ENCODE results near the gene IFITM10. TPM values are rescaled to one million over a fixed set of nuclear protein-coding genes. Genes with fewer than 3 reads are reported as not detected.

IFITM10 gene
- total RNA-seq = 4.9 TPM

- H3K4me3 ChIP-seq = peak within 1 kb of the TSS in 1 of 2 donors; percentile 47
- no peak for DNase-seq (ENCODE audit: extremely low spot score in 2 of 2)
- peaks cover 0 to 29% of the 10 kb centered on the region in 2 donors for H3K36me3 ChIP-seq
- intact Hi-C loops (cut with DNase I) = no loop called here
- H3K27me3 ChIP-seq = no peaks in the 10 kb centered on the region
- peaks cover 58% of the 10 kb centered on the region for H3K4me1 ChIP-seq
- peak within 1 kb of the TSS; percentile 72 for H3K27ac ChIP-seq
- TF ChIP-seq POLR2AphosphoS5 (IDR thresholded peaks at IDR 0.05; ENCODE audit: insufficient read depth in 1 of 2, low read depth in 1 of 2) = no peak
- no peak for TF ChIP-seq POLR2A (IDR thresholded peaks at IDR 0.05)
- no peak for TF ChIP-seq CTCF (IDR thresholded peaks at IDR 0.05)
- H3K9me3 ChIP-seq = no peaks in the 10 kb centered on the region
Measured at GRCh38 chr11:1750481-1750839, at the start of gene IFITM10. Gene IFITM10 (minus strand): TSS chr11:1750595. CDS start chr11:1750442, 153 bp downstream.

DNA sequence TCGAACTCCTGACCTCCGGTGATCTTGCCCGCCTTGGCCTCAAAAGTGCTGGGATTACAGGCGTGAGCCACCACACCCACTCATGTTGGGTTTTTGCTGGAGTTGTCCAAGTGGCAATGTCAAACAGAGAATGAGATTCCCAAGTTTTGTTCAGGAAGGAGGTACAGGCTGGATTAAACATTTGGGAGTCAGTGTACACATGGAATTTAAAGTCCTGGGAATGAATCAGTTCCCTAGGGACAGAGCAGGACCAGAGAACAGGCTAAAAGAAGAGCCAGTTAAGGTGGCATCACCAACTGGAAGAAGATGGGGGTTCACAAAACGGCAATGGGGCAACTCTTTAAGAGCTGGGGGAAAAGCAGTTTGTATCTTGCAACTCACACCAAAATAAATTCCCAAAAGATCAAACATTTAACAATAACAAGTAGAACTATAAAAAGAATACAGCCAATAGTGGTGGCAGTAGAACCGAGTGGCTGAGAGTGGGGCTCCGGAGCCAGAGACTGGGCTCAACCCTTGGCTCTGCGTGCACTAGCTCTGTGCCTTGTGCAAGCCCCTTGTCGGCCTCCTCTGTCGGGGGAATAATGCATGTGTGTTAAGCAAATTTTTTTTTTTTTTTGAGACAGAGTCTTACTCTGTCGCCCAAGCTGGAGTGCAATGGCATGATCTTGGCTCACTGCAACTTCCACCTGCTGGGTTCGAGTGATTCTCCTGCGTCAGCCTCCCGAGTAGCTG lies 47.2 kb upstream of the IFITM10 start:
- no peaks in the 10 kb centered on the region for H3K27me3 ChIP-seq

DNA sequence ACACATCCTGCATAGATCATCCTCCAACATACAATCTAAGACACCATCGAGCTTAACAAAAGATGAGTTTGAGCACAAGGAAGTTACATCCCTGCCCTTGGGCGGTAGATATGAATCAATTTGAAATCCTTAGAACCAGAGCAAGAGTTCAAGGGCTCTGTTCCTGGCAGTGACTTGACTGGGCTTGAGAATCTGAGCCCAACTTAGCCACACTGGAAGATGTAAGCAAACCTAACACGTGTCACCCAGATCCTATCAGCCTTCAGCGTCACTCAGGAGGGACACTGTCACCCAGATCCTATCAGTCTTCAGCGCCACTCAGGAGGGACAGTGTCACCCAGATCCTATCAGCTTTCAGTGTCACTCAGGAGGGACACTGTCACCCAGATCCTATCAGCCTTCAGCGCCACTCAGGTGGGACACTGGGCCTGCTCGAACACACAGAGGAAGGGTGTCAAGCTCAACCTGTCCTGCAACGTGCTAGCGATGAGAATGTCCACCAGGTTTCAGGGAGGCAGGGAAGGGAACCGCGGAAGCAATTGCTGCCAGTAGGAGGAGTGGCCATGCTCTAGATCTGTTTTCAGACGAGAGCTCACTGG lies 46.1 kb upstream of the IFITM10 start:
- intact Hi-C loops (cut with DNase I) = no loop called here
- no peaks in the 10 kb centered on the region for H3K36me3 ChIP-seq
- DNase-seq (ENCODE audit: extremely low spot score in 2 of 2) = no peak
- no peak overlapping the region for H3K27ac ChIP-seq
- H3K4me1 ChIP-seq = peaks cover 3% of the 10 kb centered on the region
- no peaks in the 10 kb centered on the region for H3K9me3 ChIP-seq
- TF ChIP-seq POLR2AphosphoS5 (IDR thresholded peaks at IDR 0.05; ENCODE audit: insufficient read depth in 1 of 2, low read depth in 1 of 2) (no peak), CTCF (IDR thresholded peaks at IDR 0.05) (no peak), POLR2A (IDR thresholded peaks at IDR 0.05) (no peak)
- no peaks in the 10 kb centered on the region for H3K27me3 ChIP-seq
- H3K4me3 ChIP-seq = no peak overlapping the region

More for the DNA sequence above, 47.2 kb upstream of the IFITM10 start:
- Histone ChIP-seq H3K27ac (no peak overlapping the region), H3K36me3 (no peaks in the 10 kb centered on the region), H3K9me3 (no peaks in the 10 kb centered on the region), H3K4me1 (peaks cover 3% of the 10 kb centered on the region), H3K4me3 (no peak overlapping the region)
- TF ChIP-seq CTCF (IDR thresholded peaks at IDR 0.05) = no peak
- no peak for TF ChIP-seq POLR2A (IDR thresholded peaks at IDR 0.05)
- no peak for TF ChIP-seq POLR2AphosphoS5 (IDR thresholded peaks at IDR 0.05; ENCODE audit: insufficient read depth in 1 of 2, low read depth in 1 of 2)
- DNase-seq (ENCODE audit: extremely low spot score in 2 of 2) = no peak
- intact Hi-C loops (cut with DNase I) = no loop called here

DNA sequence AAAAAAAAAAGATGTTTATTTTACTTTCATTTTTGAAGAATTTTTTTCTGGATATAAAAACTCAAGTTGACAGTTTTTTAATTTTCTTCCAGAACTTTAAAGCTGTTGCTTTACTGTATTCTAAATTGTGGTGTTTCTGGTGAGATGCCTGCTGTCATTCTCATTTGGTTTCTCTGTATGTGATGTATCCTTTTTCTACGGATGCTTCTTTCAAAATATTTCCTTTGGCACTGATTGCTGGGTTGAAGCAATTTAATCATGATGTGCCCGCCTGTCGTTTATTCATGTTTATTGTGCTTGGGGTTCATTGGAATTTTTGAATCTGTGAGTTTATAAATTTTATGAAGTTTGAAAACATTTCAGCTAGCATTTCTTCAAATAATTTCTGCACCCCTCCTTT lies 42.7 kb upstream of the IFITM10 start:
- Histone ChIP-seq H3K27me3 (no peaks in the 10 kb centered on the region), H3K4me3 (no peak overlapping the region), H3K4me1 (peaks cover 3% of the 10 kb centered on the region), H3K9me3 (no peaks in the 10 kb centered on the region), H3K27ac (no peak overlapping the region), H3K36me3 (no peaks in the 10 kb centered on the region)
- intact Hi-C loops (cut with DNase I) = no loop called here
- TF ChIP-seq CTCF (IDR thresholded peaks at IDR 0.05) = no peak
- TF ChIP-seq POLR2A (IDR thresholded peaks at IDR 0.05) = no peak
- TF ChIP-seq POLR2AphosphoS5 (IDR thresholded peaks at IDR 0.05; ENCODE audit: insufficient read depth in 1 of 2, low read depth in 1 of 2) = no peak
- no peak for DNase-seq (ENCODE audit: extremely low spot score in 2 of 2)

GRCh38 chr11:1792461-1792860 lies 42.1 kb upstream of the IFITM10 start:
- Histone ChIP-seq H3K4me1 (peaks cover 3% of the 10 kb centered on the region), H3K27ac (no peak overlapping the region), H3K4me3 (no peak overlapping the region), H3K9me3 (no peaks in the 10 kb centered on the region), H3K27me3 (no peaks in the 10 kb centered on the region), H3K36me3 (no peaks in the 10 kb centered on the region)
- DNase-seq (ENCODE audit: extremely low spot score in 2 of 2) = no peak
- intact Hi-C loops (cut with DNase I) = no loop called here
- TF ChIP-seq POLR2AphosphoS5 (IDR thresholded peaks at IDR 0.05; ENCODE audit: insufficient read depth in 1 of 2, low read depth in 1 of 2) = no peak
